Psoas muscle (tissue), 8 donors: ENCODE data around the gene TOM1. TPM values are rescaled to one million over a fixed set of nuclear protein-coding genes. Genes with fewer than 3 reads are reported as not detected.

ENCODE experiments used
- ATAC-seq, 4 donors: fragments of 200-7000 bp; cut with Tn5 transposase; one replicate each; pipeline ENCODE4 v1.9.1; 2020; ENCODE audit warnings: moderate library complexity in 3 of 4, mild to moderate bottlenecking in 2 of 4
- DNase-seq, 2 donors: peaks; one replicate each; pipeline ENCODE4 v3.0.0-alpha.2; 2020
- H3K27ac ChIP-seq: fragments of 200-600 bp; one replicate; pipeline ENCODE4 v1.8.0; 2022
- H3K27me3 ChIP-seq, 3 donors: fragments of 200-600 bp in 1 of 3; one replicate each; pipeline versions ENCODE4 v1.6.1 to v1.8.0; 2013 to 2022; ENCODE audit warnings: low read length in 2 of 3, mild to moderate bottlenecking in 2 of 3, moderate library complexity in 1 of 3; ENCODE audit not compliant: insufficient read depth in 3 of 3
- H3K36me3 ChIP-seq, 2 donors: fragments of 200-600 bp in 1 of 2; one replicate each; pipeline versions ENCODE4 v1.6.1 to v1.8.0; 2013 to 2022; ENCODE audit warnings: low read depth in 1 of 2, mild to moderate bottlenecking in 1 of 2, moderate library complexity in 1 of 2; ENCODE audit not compliant: insufficient read depth in 1 of 2
- H3K4me1 ChIP-seq: fragments of 200-600 bp; one replicate; pipeline ENCODE4 v1.8.0; 2022
- H3K4me3 ChIP-seq: fragments of 200-600 bp; one replicate; pipeline ENCODE4 v1.8.0; 2022; ENCODE audit warnings: mild to moderate bottlenecking
- H3K9me3 ChIP-seq: fragments of 200-600 bp; one replicate; pipeline ENCODE4 v1.8.0; 2022
- CTCF ChIP-seq: fragments of 200-600 bp; IDR thresholded peaks from one replicate; pipeline ENCODE4 v1.8.0; 2022; ENCODE audit warnings: antibody characterized with exemption
- WGBS, 3 donors: extraction: QIAGEN DNeasy Blood & Tissue Kit; methylation state at CpG; one replicate each; pipeline versions ENCODE4 v1.1.6 to v1.1.7; 2013; 5-methylcytosine and 5-hydroxymethylcytosine counted together
- intact Hi-C, 2 donors: fragments of 100-400 bp; cut with DNase I; formaldehyde crosslinking; loops; one replicate each; pipeline versions ENCODE4 v1.11.0 to v1.14.2; 2022
- polyA plus RNA-seq, 3 donors: library from polyadenylated mRNA; stranded (reverse); fragments of 200-250 nt; gene quantifications; one replicate each; pipeline ENCODE4 v1.2.3, GENCODE V29; 2013
- total RNA-seq, 4 donors: library from RNA; stranded (reverse); fragmentation: NEBNext Ultra II Directional in 2 of 4; extraction: Animal tissue kit (Norgen Biotek cat#: 25700) in 2 of 4; gene quantifications; one replicate each; pipeline versions ENCODE4 v1.2.1 to v1.2.4, GENCODE V29; 2021 to 2023
- donor health status: healthy with polysubstance abuse.
- donor health status: DM: no; HTN: no; CAD: no; lungs with moderate emphysema.
- donor health status: Bipolar disorder and iron deficiency.
- donor health status: healthy.
- donor health status: DM: yes; HTN: yes; CAD: no.
- donor health status: DM: no; HTN: no; CAD: no.
- donor health status: DM: no; HTN: no; CAD: no.
- donor health status: DM: yes; HTN: yes; CAD: no.

Gene TOM1
- total and polyA plus RNA-seq, 7 donors = 69.7 to 187 (median 116) TPM

GRCh38 chr22:35379146-35379993 is 79.7 kb downstream of the TOM1 start:
- no peak for ATAC-seq

GRCh38 chr22:35380013-35380412 is 80.3 kb downstream of the TOM1 start:
- DNase-seq (no peak), ATAC-seq (peak in 3 of 4 donors; percentile 13 to 24 (median 21))
- H3K36me3 ChIP-seq = peaks cover 0 to 24% of the 10 kb centered on the region in 2 donors
- no peaks in the 10 kb centered on the region for H3K27me3 ChIP-seq
- intact Hi-C loops = no loop called here
- peak overlapping the region; percentile 80 for H3K27ac ChIP-seq
- H3K4me3 ChIP-seq = no peak overlapping the region
- no peak for TF ChIP-seq CTCF
- no peaks in the 10 kb centered on the region for H3K9me3 ChIP-seq
- 77 to 86% (median 84%) methylated on average over 6 of the region's 6 CpGs for WGBS, 3 donors
- peaks cover 48% of the 10 kb centered on the region for H3K4me1 ChIP-seq

More at GRCh38 chr22:35379146-35379993, 79.7 kb downstream of the TOM1 start:
- Histone ChIP-seq H3K36me3 (peaks cover 0 to 17% of the 10 kb centered on the region in 2 donors), H3K9me3 (no peaks in the 10 kb centered on the region), H3K4me3 (no peak overlapping the region), H3K4me1 (peaks cover 42% of the 10 kb centered on the region), H3K27ac (peak overlapping the region; percentile 80), H3K27me3 (no peaks in the 10 kb centered on the region)
- TF ChIP-seq CTCF = no peak
- 71 to 90% (median 86%) methylated on average over 10 of the region's 10 CpGs for WGBS, 3 donors
- intact Hi-C loops = no loop called here
- DNase-seq = no peak

- Histone ChIP-seq H3K27ac (peak within 1 kb of the TSS; percentile 91), H3K36me3 (peaks cover 0 to 31% of the 10 kb centered on the region in 2 donors), H3K9me3 (no peaks in the 10 kb centered on the region), H3K4me1 (peaks cover 46% of the 10 kb centered on the region), H3K4me3 (peak within 1 kb of the TSS; percentile 84), H3K27me3 (no peaks in the 10 kb centered on the region)
- 2 to 4% (median 4%) methylated on average over 38 to 47 of the region's 47 CpGs for WGBS, 3 donors
- intact Hi-C loops = no loop called here
- TF ChIP-seq CTCF = no peak
- ATAC-seq = peak; percentile 92 to 94 (median 94)
- DNase-seq = peak; percentile 95 to 97
Observed at GRCh38 chr22:35380537-35381423, 81.1 kb downstream of the TOM1 start, which contains the start of gene HMOX1. HMOX1 (plus strand) TSS chr22:35381096; CDS start chr22:35381174, 78 bp downstream.

GRCh38 chr22:35381424-35382009 is 81.8 kb downstream of the TOM1 start:
- peak overlapping the region; percentile 91 for H3K27ac ChIP-seq
- no peaks in the 10 kb centered on the region for H3K9me3 ChIP-seq
- H3K4me1 ChIP-seq = peaks cover 39% of the 10 kb centered on the region
- ATAC-seq (peak in 3 of 4 donors; percentile 3 to 13 (median 8)), DNase-seq (no peak)
- no peaks in the 10 kb centered on the region for H3K27me3 ChIP-seq
- 33 to 42% (median 35%) methylated on average over 5 of the region's 5 CpGs for WGBS, 3 donors
- intact Hi-C loops = no loop called here
- H3K36me3 ChIP-seq = peaks cover 0 to 39% of the 10 kb centered on the region in 2 donors
- TF ChIP-seq CTCF = no peak
- peak overlapping the region; percentile 84 for H3K4me3 ChIP-seq
